ENCODE data around the gene MAP4K4.

Gene MAP4K4

GRCh38 chr2:101692766-101693165 lies 4.7 kb upstream of the MAP4K4 start:
- no peak for DNase-seq (ENCODE audit: low spot score)

DNA sequence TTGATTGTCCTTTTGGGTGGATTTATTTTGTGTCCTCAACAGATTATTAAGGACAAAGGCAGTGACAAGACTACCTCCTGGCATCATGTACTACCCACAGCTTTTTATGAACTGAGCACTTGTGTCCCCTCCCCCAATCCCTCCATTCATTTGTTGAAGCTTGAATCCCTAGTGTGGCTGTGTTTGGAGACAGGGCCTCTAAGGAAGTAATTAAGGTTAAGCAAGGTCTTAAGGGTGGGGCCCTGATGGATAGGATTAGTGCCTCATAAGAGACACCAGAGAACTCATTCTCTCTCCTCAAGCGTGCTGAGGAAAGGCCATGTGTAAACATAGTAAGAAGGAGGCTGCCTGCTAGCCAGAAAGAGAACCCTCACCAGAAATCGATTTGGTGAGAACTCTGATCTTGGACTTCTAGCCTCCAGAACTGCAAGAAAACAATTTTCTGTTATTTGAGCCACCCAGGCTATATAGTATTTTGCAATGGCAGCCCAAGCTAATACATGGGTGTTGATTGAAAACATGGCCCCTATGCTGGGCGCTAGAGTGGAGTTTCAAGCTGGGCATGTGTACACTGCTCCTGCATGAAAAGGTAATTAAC lies 3.4 kb upstream of the MAP4K4 start:
- DNase-seq (ENCODE audit: low spot score), result no peak

GRCh38 chr2:101696272-101697123 lies 1.0 kb upstream of the MAP4K4 start:
- no peak for DNase-seq (ENCODE audit: low spot score)

- peak; percentile 30 for DNase-seq (ENCODE audit: low spot score)
Observed at GRCh38 chr2:101698014-101698843, 722 bp downstream of the MAP4K4 start.

DNA sequence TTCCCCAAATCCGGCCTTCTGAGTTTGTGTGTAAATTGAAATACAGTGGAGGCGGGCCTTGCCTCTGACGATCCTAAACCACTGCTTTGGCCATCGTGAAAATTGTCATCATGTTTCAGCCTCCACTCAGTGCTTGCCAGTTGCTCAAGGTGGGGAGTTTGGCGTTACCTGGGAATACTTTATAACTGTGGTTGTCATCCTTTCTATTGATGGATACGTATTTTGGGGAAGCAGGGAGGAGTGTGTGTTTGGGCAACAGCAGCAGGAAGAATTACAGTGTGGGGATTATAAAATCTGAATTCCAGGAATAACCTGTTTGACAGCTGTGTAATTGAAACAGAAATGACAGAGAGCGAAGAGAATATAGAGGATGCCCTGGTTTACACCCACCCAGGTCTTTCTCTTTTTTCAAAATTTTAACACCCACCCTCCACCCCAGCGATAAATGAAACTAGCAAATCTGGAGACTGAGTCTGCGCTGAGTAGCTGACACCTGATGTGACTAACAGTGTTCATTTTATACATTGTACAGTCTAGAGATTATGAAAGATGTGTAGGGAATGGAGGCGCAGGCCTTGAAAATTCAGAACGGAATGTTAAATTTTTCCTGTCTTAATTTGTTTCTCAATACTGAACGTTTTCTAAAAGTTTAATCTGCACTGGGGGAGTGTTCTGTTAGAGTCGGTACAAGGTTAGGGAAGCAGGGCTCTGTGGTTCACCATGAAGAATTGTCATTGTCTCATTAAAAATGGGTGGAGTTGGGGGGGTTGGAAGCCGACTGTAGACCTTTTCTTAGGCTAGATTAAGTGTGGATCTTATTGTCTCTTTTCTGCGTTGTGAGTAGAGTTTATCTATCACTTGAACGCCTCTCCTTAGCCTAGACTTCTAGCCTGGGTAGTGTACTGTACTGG lies 1.6 kb downstream of the MAP4K4 start:
- no peak for DNase-seq (ENCODE audit: low spot score)

GRCh38 chr2:101699755-101700461 lies 2.4 kb downstream of the MAP4K4 start:
- no peak for DNase-seq (ENCODE audit: low spot score)

- no peak for DNase-seq (ENCODE audit: low spot score)
Observed at GRCh38 chr2:101704046-101704466, 6.5 kb downstream of the MAP4K4 start.

DNA sequence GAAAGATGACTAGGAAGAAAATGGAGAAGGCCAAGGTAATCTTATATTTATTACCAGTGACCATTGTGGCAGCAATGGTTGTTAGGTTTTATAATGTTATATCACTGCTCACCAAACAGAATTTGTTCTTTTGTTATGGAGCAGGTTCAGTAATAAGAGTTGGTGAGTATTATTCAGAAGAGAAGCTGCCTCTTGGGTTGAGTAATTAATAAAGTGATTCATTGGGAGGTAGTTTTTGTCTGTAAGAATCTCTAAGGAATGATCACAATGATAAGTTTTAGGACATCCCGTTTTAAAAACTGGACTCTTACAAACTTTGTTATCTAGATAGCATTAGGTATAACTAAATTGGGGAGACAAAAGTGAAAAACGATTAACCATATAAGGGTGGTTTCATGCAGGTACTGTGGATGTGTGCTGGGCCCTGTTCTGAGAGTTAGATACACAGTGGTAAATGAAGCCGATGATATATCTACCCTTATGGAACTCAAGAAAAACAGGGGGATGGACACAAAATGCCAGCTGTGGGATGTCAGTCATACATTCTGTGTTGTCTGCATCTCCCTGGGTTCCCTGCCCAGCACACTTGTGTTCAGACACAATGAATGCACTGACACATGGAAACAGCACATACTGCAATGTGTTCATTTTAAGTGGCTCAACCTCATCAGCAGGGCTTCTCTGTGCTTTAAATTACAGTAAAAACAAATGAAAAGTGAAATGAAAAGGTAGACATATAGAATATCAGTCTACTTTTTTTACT lies 7.5 kb downstream of the MAP4K4 start:
- DNase-seq (ENCODE audit: low spot score), result no peak

DNA sequence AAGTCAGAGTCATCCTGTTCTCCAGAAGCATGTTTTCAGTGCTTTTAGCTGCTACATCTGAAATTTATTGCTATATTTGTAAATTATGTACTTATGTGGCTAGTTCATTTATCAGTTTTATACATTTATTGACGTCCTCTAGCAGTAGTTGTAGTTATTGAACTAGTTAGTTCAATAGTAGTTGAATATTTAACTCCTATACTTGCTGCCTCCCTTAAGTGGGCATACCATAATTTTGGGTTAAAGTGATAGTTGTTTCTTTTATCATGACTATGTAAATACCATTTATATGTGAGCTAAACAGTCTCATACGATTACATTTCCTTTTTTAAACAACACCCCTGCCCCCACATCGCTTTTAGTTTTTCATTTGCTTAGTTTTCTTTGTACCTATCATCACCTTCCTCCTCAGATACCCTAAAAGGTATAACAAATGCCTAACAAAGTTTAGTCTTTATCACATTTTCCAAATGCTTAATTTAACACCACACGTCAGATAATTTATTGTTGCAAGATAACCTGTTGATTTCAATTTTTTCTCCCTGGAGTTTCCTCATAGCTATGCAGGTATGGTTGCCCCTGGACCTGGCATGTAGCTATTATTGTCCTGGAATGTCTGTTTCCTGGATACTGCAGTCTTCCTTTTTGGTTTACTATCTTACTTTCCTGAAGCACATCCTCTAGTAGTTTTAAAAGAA lies 8.8 kb downstream of the MAP4K4 start:
- no peak for DNase-seq (ENCODE audit: low spot score)

DNA sequence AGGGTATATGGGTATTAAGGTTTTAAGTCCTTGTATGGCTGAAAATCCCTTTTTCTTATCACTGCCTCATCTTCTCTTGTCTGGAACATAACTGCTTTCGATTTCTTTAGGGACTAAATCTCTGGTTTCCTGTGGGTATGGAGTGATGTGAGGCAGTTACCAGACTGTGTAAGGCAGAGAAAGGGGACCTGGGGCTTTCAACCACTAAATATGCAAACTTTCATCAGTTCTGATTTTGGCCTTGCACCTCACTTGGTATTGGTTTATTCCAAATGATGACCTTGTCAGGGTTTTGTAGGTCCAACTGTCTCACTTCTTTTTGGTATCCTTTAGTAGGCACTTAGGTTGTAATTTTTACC lies 9.3 kb downstream of the MAP4K4 start:
- DNase-seq (ENCODE audit: low spot score), result no peak

DNA sequence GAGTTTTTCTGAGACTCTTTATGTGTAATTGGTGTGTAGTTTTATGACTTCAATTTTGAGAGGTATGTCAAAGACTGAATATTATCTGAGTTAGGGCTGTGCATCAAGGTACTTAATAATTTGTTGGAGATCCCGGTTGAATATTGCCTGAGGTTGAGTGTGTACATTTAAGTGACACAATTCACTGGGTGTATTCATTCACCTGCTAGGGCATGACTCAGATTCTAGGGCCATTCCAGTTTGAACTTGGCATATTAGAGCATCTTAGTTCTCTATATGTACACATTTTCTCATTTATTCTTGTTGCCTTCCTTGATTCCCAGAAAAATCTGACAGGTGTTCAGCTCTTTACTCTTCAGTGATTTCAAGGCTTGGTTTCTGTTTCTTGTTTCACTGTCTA lies 12.5 kb downstream of the MAP4K4 start:
- no peak for DNase-seq (ENCODE audit: low spot score)

DNA sequence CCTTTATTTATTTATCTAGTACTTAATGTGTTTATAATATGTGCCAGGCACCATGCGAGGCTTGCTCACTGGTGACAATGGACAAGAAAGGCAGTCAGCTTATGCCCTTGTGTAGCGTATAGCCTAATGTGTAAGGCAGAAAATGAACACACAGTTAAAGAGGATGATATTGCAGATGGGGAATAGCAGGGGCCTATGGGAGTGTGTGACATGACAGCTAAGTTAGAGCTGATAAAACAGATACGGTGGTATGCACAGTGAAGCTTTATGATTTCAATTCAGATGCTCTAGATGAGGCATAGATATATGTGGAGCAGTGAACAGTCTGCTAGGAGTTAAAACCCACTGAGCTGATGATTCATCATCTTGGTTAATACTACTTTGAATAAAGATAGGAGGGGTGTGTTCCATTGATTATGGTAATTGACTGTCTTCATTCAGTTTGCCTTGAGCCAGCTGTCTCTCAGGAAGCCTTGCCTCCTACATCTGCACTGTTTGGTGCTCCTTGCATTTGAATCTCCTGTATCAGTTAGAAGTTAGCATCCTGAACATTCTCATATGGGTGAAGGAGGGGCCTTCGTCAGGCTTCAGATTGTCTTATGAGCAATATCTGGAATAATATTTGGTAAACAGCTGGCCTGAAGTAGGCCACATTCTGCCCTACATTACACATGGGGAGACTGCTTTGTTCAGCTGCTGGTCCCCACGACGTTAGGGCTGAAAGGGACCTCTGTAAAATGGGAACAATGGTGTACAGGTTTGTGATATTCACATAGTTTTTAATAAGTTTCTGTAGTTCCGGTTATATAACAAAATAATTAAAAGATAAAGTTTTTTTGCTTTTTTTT lies 13.2 kb downstream of the MAP4K4 start:
- DNase-seq (ENCODE audit: low spot score), result no peak

GRCh38 chr2:101714118-101714517 lies 16.6 kb downstream of the MAP4K4 start:
- no peak for DNase-seq (ENCODE audit: low spot score)

DNA sequence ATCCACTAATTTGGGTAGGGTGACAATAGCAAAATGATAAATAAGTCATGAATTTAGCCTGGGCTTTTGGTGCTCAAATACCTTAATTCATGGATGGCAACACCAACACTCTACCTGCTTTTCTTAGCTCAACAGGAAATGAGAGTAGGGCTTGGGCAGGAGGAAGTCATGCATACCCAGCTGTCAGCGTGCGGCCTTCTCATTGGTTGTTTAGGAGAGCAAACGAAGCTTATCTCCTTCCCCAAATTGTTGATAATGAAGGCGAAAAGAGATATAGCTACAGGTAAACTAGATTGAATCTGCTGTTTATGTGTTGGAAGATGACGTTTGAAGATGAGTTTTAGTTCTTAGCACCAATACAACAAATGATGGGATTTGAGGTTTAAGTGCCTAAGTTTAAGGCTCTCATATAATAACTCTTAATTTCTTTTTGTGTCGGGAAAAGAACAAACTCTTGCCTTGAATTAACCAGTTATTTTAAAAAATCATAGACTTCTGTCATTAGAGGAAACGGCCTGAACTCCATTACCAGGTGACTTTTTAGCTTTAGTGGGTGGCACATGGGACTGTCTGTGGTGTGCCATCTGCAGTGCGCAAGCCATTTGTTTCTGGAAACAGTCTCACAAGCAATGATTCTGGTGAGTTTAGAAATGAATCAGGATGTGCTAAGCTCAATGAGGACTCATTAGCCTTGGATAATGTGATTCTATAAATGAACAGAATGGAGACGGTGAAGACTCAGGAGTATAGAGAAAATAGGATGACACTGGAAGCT lies 19.8 kb downstream of the MAP4K4 start:
- DNase-seq (ENCODE audit: low spot score), result no peak

- no peak for DNase-seq (ENCODE audit: low spot score)
Observed at GRCh38 chr2:101718479-101718878, 21.0 kb downstream of the MAP4K4 start.

- DNase-seq (ENCODE audit: low spot score), result no peak
Observed at GRCh38 chr2:101718993-101719571, 21.6 kb downstream of the MAP4K4 start.

DNA sequence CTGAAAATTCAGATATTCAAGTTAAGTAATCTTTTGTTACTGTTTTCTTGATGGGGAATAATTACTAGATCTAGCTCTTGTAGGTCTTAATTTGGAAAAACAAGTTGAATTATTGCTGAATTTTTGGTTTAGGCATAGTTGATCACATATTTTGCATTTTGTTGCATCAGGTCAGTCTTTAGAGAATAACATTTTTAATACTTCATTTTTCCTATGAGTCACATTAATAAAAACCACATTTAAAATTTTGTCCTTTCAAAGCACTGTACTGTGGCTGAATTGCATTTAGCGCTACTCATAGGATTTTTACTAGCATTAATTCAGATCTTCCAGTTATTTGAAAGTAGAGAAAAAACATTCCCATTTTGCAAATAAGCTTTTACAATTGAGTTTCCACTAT lies 23.2 kb downstream of the MAP4K4 start:
- DNase-seq (ENCODE audit: low spot score), result no peak

- DNase-seq (ENCODE audit: low spot score), result no peak
Observed at GRCh38 chr2:101722864-101723263, 25.4 kb downstream of the MAP4K4 start.

All from kidney capillary endothelial cell (primary cell).